ENCODE data around the gene CXCL14. TPM values are rescaled to one million over a fixed set of nuclear protein-coding genes. Genes with fewer than 3 reads are reported as not detected.

Gene CXCL14, protein sequence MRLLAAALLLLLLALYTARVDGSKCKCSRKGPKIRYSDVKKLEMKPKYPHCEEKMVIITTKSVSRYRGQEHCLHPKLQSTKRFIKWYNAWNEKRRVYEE
- 0.38 TPM for total RNA-seq
- long read RNA-seq, partial matches to known transcripts, result 0 of 2 reads
- long read RNA-seq, other reads (novel, unspliced or antisense), result 0 of 2 reads

DNA sequence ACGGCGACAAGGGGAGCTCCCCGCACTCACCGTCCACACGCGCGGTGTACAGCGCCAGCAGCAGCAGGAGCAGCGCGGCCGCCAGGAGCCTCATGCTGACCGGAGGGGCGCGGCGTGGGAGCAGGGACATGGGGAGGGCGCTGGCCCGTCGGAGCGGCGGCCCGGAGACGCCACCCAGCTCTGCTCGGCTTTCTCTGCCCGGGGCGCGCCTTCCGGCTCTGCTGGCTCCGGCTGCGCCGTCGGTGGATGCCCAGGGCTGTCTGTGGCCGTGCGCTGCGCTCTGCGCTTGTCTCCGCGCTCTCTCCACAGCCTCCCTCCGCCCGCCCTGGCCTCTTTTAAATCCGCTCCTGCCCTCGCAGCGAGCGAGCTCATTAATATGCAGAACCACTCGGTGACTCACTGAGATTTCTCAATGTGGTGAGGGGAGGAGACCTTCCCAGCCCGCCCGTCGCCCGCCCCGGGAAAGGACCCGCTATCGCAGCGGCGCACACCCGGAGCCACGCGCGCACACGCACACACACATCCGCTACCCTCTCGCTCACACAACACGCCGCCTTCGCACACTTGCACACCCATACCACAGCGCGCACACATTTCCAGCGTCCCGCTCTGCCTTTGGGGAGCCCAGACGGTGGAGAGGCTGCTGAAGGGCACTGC is at the start of gene CXCL14:
Gene CXCL14, minus strand, starts transcription at position 307 of the 657 bp plus-strand sequence. Its CDS starts 213 bp downstream, at position 94.
- ATAC-seq (peak; percentile 63), DNase-seq (peak; percentile 71)
- peaks cover 59% of the 10 kb centered on the region for H3K27me3 ChIP-seq
- TF ChIP-seq, protein P1, sequence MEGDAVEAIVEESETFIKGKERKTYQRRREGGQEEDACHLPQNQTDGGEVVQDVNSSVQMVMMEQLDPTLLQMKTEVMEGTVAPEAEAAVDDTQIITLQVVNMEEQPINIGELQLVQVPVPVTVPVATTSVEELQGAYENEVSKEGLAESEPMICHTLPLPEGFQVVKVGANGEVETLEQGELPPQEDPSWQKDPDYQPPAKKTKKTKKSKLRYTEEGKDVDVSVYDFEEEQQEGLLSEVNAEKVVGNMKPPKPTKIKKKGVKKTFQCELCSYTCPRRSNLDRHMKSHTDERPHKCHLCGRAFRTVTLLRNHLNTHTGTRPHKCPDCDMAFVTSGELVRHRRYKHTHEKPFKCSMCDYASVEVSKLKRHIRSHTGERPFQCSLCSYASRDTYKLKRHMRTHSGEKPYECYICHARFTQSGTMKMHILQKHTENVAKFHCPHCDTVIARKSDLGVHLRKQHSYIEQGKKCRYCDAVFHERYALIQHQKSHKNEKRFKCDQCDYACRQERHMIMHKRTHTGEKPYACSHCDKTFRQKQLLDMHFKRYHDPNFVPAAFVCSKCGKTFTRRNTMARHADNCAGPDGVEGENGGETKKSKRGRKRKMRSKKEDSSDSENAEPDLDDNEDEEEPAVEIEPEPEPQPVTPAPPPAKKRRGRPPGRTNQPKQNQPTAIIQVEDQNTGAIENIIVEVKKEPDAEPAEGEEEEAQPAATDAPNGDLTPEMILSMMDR (IDR thresholded peaks at IDR 0.05), result no peak
- no peak within 1 kb of the TSS for H3K4me3 ChIP-seq
- no peaks in the 10 kb centered on the region for H3K4me1 ChIP-seq
- intact Hi-C loops (cut with DNase I), result no loop called here
- no peaks in the 10 kb centered on the region for H3K9me3 ChIP-seq
- H3K36me3 ChIP-seq, result no peaks in the 10 kb centered on the region
- H3K27ac ChIP-seq, result no peak within 1 kb of the TSS

DNA sequence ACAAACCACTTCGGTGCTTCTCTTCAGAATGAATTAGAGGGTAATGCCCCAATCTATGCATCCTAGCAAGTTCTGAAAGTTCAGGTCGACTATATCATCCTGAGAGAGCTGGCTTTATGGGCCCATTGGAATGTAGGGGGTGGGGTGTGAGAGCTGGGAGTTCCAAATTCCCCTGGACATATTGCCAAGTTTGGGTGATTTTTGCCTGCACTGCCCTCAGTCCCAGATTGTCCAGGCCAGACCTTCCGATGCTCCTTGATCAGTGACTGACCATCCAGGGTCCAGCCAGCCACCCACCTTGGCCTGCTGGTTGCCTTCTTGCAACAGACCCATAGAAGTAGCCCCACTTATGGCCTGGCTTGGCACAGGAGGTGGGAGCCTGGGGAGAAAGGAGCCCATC is 47.8 kb upstream of the CXCL14 start:
- Histone ChIP-seq H3K36me3 (no peaks in the 10 kb centered on the region), H3K9me3 (no peaks in the 10 kb centered on the region), H3K27ac (no peak overlapping the region), H3K4me1 (no peaks in the 10 kb centered on the region), H3K27me3 (no peaks in the 10 kb centered on the region), H3K4me3 (no peak overlapping the region)
- no peak for ATAC-seq
- TF ChIP-seq, protein P1 (IDR thresholded peaks at IDR 0.05), result no peak
- intact Hi-C loops (cut with DNase I), result no loop called here
- no peak for DNase-seq

DNA sequence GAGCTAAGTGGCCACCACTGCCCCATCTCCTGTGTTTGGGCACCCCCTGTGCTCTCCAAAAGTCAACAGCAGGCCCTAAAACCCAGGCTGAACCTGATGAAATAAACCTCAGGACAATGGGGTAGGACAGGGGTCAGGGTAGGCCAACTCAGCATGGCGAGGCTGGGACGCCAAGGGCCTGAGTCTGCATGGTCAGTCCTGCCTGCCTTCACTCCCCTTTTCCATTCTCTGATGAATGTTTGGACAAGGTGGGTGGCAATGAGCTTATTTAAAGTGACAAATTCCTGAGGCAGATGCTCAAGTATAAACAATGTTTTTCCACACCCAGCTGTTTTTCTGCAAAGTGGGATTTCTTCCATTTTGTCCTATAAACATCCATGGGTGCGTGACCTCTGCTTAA is 47.2 kb upstream of the CXCL14 start:
- Histone ChIP-seq H3K36me3 (no peaks in the 10 kb centered on the region), H3K27ac (no peak overlapping the region), H3K4me1 (no peaks in the 10 kb centered on the region), H3K4me3 (no peak overlapping the region), H3K9me3 (no peaks in the 10 kb centered on the region), H3K27me3 (no peaks in the 10 kb centered on the region)
- no peak for ATAC-seq
- TF ChIP-seq, protein P1 (IDR thresholded peaks at IDR 0.05), result no peak
- intact Hi-C loops (cut with DNase I), result no loop called here
- no peak for DNase-seq

DNA sequence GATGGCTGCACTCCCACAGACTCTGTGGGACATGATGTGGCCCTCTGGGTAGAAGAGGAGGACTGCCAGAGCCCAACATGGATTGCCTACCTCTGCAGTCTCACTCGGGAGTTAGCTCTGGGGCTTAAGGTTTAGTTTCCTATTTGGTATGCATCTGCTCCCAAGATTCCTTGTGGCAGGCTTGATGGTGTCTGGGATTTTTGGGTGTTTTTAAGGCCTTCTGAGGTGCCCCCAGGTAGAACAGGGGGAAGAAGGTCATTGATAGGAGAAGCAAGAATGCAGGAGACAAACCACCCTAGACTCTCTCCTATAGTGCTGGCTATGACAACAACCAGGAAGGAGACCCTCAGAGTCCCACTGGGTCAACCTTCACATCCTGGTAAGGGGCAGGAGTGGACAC is 46.7 kb upstream of the CXCL14 start:
- TF ChIP-seq, protein P1 (IDR thresholded peaks at IDR 0.05), result no peak
- H3K4me3 ChIP-seq, result no peak overlapping the region
- H3K9me3 ChIP-seq, result no peaks in the 10 kb centered on the region
- no peaks in the 10 kb centered on the region for H3K36me3 ChIP-seq
- DNase-seq, result no peak
- no peaks in the 10 kb centered on the region for H3K27me3 ChIP-seq
- no peaks in the 10 kb centered on the region for H3K4me1 ChIP-seq
- H3K27ac ChIP-seq, result no peak overlapping the region
- no peak for ATAC-seq
- intact Hi-C loops (cut with DNase I), result no loop called here

DNA sequence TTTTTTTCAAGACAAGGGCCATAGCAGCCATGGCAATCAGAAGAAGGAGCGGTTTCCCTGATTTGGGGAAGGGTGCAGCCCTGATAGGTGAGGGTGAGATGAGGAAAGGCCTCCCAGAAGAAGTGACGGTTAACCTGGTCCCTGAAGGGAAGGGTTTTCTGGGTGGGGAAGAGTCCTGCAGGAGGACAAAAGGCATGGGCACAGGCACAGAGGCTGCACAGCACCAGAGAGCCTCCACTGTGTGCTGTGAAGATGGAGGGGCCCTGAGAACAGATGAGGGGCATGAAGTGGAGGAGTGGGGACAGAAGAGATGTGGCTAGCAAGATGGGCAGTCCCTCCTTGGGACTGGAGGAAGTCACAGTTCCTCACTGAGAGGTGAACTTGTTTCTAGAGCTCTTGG is 46.3 kb upstream of the CXCL14 start:
- TF ChIP-seq, protein P1 (IDR thresholded peaks at IDR 0.05), result no peak
- intact Hi-C loops (cut with DNase I), result no loop called here

More for the DNA sequence above, 46.3 kb upstream of the CXCL14 start:
- no peak for DNase-seq
- Histone ChIP-seq H3K4me3 (no peak overlapping the region), H3K27ac (no peak overlapping the region), H3K4me1 (no peaks in the 10 kb centered on the region), H3K9me3 (no peaks in the 10 kb centered on the region), H3K36me3 (no peaks in the 10 kb centered on the region), H3K27me3 (no peaks in the 10 kb centered on the region)
- ATAC-seq, result no peak
